ENCODE data around the gene GPC3. TPM values are rescaled to one million over a fixed set of nuclear protein-coding genes. Genes with fewer than 3 reads are reported as not detected.

Gene GPC3
- total RNA-seq, 2 donors from 2014 or later, result 16.9 to 22.7 TPM

- H3K4me3 ChIP-seq, result no peak overlapping the region
- no peaks in the 10 kb centered on the region for H3K36me3 ChIP-seq (replicated peaks in 1 of 2; ENCODE audit: insufficient read depth in 1 of 2, low read depth in 2 of 2)
- TF ChIP-seq CTCF (IDR thresholded peaks at IDR 0.05), result no peak
- TF ChIP-seq POLR2A (IDR thresholded peaks at IDR 0.05), result no peak
- no peak overlapping the region for H3K27ac ChIP-seq
- intact Hi-C loops (cut with DNase I), result no loop called here
- H3K9me3 ChIP-seq, result no peaks in the 10 kb centered on the region
- WGBS, 2 donors, result 90 to 100% methylated on average over 1 of the region's 1 CpG
- DNase-seq (no peak), ATAC-seq (no peak)
- H3K27me3 ChIP-seq, result no peaks in the 10 kb centered on the region
- peaks cover 29% of the 10 kb centered on the region for H3K4me1 ChIP-seq
Measured at GRCh38 chrX:133611676-133612075, 373.7 kb downstream of the GPC3 start.

GRCh38 chrX:133610056-133610455 is 375.3 kb downstream of the GPC3 start:
- no peaks in the 10 kb centered on the region for H3K9me3 ChIP-seq
- H3K36me3 ChIP-seq (replicated peaks in 1 of 2; ENCODE audit: insufficient read depth in 1 of 2, low read depth in 2 of 2), result no peaks in the 10 kb centered on the region
- no peak overlapping the region for H3K27ac ChIP-seq
- H3K27me3 ChIP-seq, result no peaks in the 10 kb centered on the region
- ATAC-seq, result no peak
- 75 to 100% methylated on average over 1 of the region's 1 CpG for WGBS, 2 donors
- TF ChIP-seq CTCF (IDR thresholded peaks at IDR 0.05) (no peak), POLR2A (IDR thresholded peaks at IDR 0.05) (no peak)
- H3K4me3 ChIP-seq, result no peak overlapping the region
- no peak for DNase-seq
- peaks cover 34% of the 10 kb centered on the region for H3K4me1 ChIP-seq
- intact Hi-C loops (cut with DNase I), result no loop called here

GRCh38 chrX:133609166-133609565 is 376.2 kb downstream of the GPC3 start:
- ATAC-seq (no peak), DNase-seq (no peak)
- peak overlapping the region in 2 of 4 donors; percentile 17 to 62 for H3K27ac ChIP-seq
- H3K4me3 ChIP-seq, result no peak overlapping the region
- no peak for TF ChIP-seq CTCF (IDR thresholded peaks at IDR 0.05)
- no peak for TF ChIP-seq POLR2A (IDR thresholded peaks at IDR 0.05)
- no peaks in the 10 kb centered on the region for H3K9me3 ChIP-seq
- no peaks in the 10 kb centered on the region for H3K27me3 ChIP-seq
- 43 to 81% methylated on average over 4 of the region's 4 CpGs for WGBS, 2 donors
- intact Hi-C loops (cut with DNase I), result no loop called here
- H3K36me3 ChIP-seq (replicated peaks in 1 of 2; ENCODE audit: insufficient read depth in 1 of 2, low read depth in 2 of 2), result no peaks in the 10 kb centered on the region
- H3K4me1 ChIP-seq, result peaks cover 34% of the 10 kb centered on the region

- Histone ChIP-seq H3K27me3 (no peaks in the 10 kb centered on the region), H3K27ac (peak overlapping the region in 3 of 4 donors; percentile 21 to 62 (median 57)), H3K4me1 (peaks cover 34% of the 10 kb centered on the region), H3K9me3 (no peaks in the 10 kb centered on the region), H3K36me3 (replicated peaks in 1 of 2; ENCODE audit: insufficient read depth in 1 of 2, low read depth in 2 of 2) (no peaks in the 10 kb centered on the region), H3K4me3 (no peak overlapping the region)
- 63 to 100% methylated on average over 1 to 2 of the region's 2 CpGs for WGBS, 2 donors
- ATAC-seq (no peak), DNase-seq (peak in 1 of 4 donors; percentile 8)
- no peak for TF ChIP-seq CTCF (IDR thresholded peaks at IDR 0.05)
- no peak for TF ChIP-seq POLR2A (IDR thresholded peaks at IDR 0.05)
- intact Hi-C loops (cut with DNase I), result no loop called here
Measured at GRCh38 chrX:133608406-133608805, 377.0 kb downstream of the GPC3 start.
